PC-3 (cell line): ENCODE measurements around the gene EML3. TPM values are rescaled to one million over a fixed set of nuclear protein-coding genes. Genes with fewer than 3 reads are reported as not detected.
"Not testable (repeated sequence)": the region's sequence is repeated elsewhere in the genome, so short reads cannot be mapped to it uniquely, and the experiment has no call there.

Experiments used
- ATAC-seq: fragments of 200-7000 bp; cut with Tn5 transposase; 2 replicates; pipeline ENCODE4 v1.9.1; 2020; ENCODE audit warnings: mild to moderate bottlenecking, moderate library complexity
- BruUV-seq: library from RNA; stranded (reverse); fragments of 400-500 nt; replicated peaks from 2 replicates; lab custom pipeline; 2021; lab: Mats Ljungman, UMichigan
- CTCF ChIA-PET: fragments of 300-600 bp; sonication (Branson Sonifier 250); formaldehyde crosslinking; loops from one replicate; lab custom pipeline; 2022; ENCODE audit warnings: antibody characterized with exemption; lab: Charles Lee
- POLR2A ChIA-PET: fragments of 300-600 bp; sonication (Branson Sonifier 250); formaldehyde crosslinking; loops from one replicate; lab custom pipeline; 2022; ENCODE audit warnings: antibody characterized with exemption; ENCODE audit not compliant: unreplicated experiment; lab: Charles Lee
- DNase-seq: peaks from one replicate; pipeline ENCODE4 v3.0.0-alpha.2; 2015
- H2AFZ ChIP-seq: fragments of 300-600 bp; sonication (generic); 2 replicates; pipeline ENCODE4 v1.6.0; 2016; ENCODE audit warnings: antibody characterized with exemption, low read length
- H3F3A ChIP-seq: fragments of 300-600 bp; sonication (generic); one replicate; pipeline ENCODE4 v1.6.0; 2017; ENCODE audit warnings: antibody characterized with exemption, low read length, control low read depth, mild to moderate bottlenecking; ENCODE audit not compliant: unreplicated experiment
- H3K27ac ChIP-seq: fragments of 300-600 bp; sonication (generic); 2 replicates; pipeline ENCODE4 v1.5.1; 2016; ENCODE audit warnings: mild to moderate bottlenecking, low read length
- H3K27me3 ChIP-seq: fragments of 300-600 bp; sonication (generic); 2 replicates; pipeline ENCODE4 v1.6.1; 2016; ENCODE audit warnings: low read length, mixed read lengths
- H3K36me3 ChIP-seq: fragments of 300-600 bp; sonication (generic); 2 replicates; pipeline ENCODE4 v1.6.1; 2016; ENCODE audit warnings: low read depth, mixed run types, low read length, mixed read lengths
- H3K4me1 ChIP-seq: fragments of 300-600 bp; sonication (generic); 2 replicates; pipeline ENCODE4 v1.5.1; 2016; ENCODE audit warnings: low read length; ENCODE audit not compliant: insufficient read depth
- H3K4me2 ChIP-seq: fragments of 300-600 bp; sonication (generic); 2 replicates; pipeline ENCODE4 v1.6.0; 2016; ENCODE audit warnings: low read length
- H3K4me3 ChIP-seq: fragments of 300-600 bp; sonication (generic); 2 replicates; pipeline ENCODE4 v1.5.1; 2016; ENCODE audit warnings: mild to moderate bottlenecking, low read length, mixed read lengths
- H3K79me2 ChIP-seq: fragments of 300-600 bp; sonication (generic); 2 replicates; pipeline ENCODE4 v1.6.1; 2017; ENCODE audit warnings: low read length, mixed read lengths
- H3K9ac ChIP-seq: fragments of 300-600 bp; sonication (generic); 2 replicates; pipeline ENCODE4 v1.6.0; 2016; ENCODE audit warnings: mild to moderate bottlenecking, low read length
- H3K9me2 ChIP-seq: fragments of 300-600 bp; sonication (generic); replicated peaks from 2 replicates; pipeline ENCODE4 v1.6.1; 2016; ENCODE audit warnings: mixed run types, low read length, mixed read lengths
- H3K9me3 ChIP-seq: fragments of 300-600 bp; sonication (generic); 2 replicates; pipeline ENCODE4 v1.6.1; 2016; ENCODE audit warnings: low read length, mixed read lengths
- H4K20me1 ChIP-seq: fragments of 300-600 bp; sonication (generic); 2 replicates; pipeline ENCODE4 v1.6.1; 2016; ENCODE audit warnings: low read length, mixed read lengths
- CTCF ChIP-seq: fragments of 300-600 bp; sonication (generic); conservative IDR thresholded peaks from 2 replicates; pipeline ENCODE4 v1.5.1; 2017; ENCODE audit warnings: antibody characterized with exemption, low read depth, mild to moderate bottlenecking, low read length
- EZH2 ChIP-seq: fragments of 300-600 bp; sonication (generic); IDR thresholded peaks from one replicate; pipeline ENCODE4 v1.6.1; 2017; ENCODE audit warnings: antibody characterized with exemption, mild to moderate bottlenecking, low read length; ENCODE audit not compliant: unreplicated experiment
- EZH2phosphoT487 ChIP-seq: fragments of 300-600 bp; sonication (generic); IDR thresholded peaks from 2 replicates; pipeline ENCODE4 v1.6.1; 2018; ENCODE audit warnings: mild to moderate bottlenecking, antibody characterized with exemption, low read length, borderline replicate concordance
- intact Hi-C: fragments of 100-400 bp; cut with micrococcal nuclease; formaldehyde crosslinking; loops from 2 replicates; pipeline ENCODE4 v1.9.0; 2023
- total RNA-seq: library from RNA; depleted of rRNA; stranded (reverse); fragments of >200 nt; gene quantifications from 2 replicates; pipeline ENCODE4 v1.2.3, GENCODE V29; 2014

Gene EML3
- total RNA-seq, 1 experiment from 2014 or later = 32.8 TPM

- Histone ChIP-seq H2AFZ (no peak overlapping the region), H3K9me3 (no peaks in the 10 kb centered on the region), H3K4me3 (no peak overlapping the region), H3K4me1 (peaks cover 11% of the 10 kb centered on the region), H3K27me3 (no peaks in the 10 kb centered on the region), H3K4me2 (no peak overlapping the region), H3K9ac (no peak overlapping the region), H3F3A (no peaks in the 10 kb centered on the region), H3K79me2 (peaks cover 26% of the 10 kb centered on the region), H4K20me1 (no peaks in the 10 kb centered on the region), H3K36me3 (peaks cover 6% of the 10 kb centered on the region; the same call in 1 of the 2 replicates), H3K9me2 (no peaks in the 10 kb centered on the region), H3K27ac (no peak overlapping the region)
- ATAC-seq (no peak), DNase-seq (no peak)
- CTCF ChIA-PET = no interaction called here
- TF ChIP-seq CTCF (no peak), EZH2phosphoT487 (no peak), EZH2 (no peak)
- POLR2A ChIA-PET = no interaction called here
- BruUV-seq = no TSS peak
- intact Hi-C loops = loop anchor here (5.0 kb wide), 1 partner anchor 62 kb away; the partner anchor contains the start of gene TUT1
Observed at GRCh38 chr11:62654297-62654696, 41.7 kb upstream of the EML3 start.

GRCh38 chr11:62652161-62653006, 39.8 kb upstream of the EML3 start:
- DNase-seq (no peak), ATAC-seq (no peak)
- H3K27ac ChIP-seq = peak overlapping the region; percentile 33
- peak overlapping the region; percentile 96 for H3K9ac ChIP-seq
- H3F3A ChIP-seq = no peaks in the 10 kb centered on the region
- ChIA-PET POLR2A (interaction anchor here (1.0 kb wide), 2 partner anchors 12 to 31 kb away, joined by 9 to 22 read pairs; partner anchors contain the start of genes B3GAT3, C11orf98 and CSKMT), CTCF (no interaction called here)
- peak overlapping the region; percentile 97 for H3K4me2 ChIP-seq
- no peaks in the 10 kb centered on the region for H3K9me2 ChIP-seq
- H3K27me3 ChIP-seq = no peaks in the 10 kb centered on the region
- peak overlapping the region; percentile 99 for H2AFZ ChIP-seq
- no peaks in the 10 kb centered on the region for H3K9me3 ChIP-seq
- no peaks in the 10 kb centered on the region for H4K20me1 ChIP-seq
- H3K4me1 ChIP-seq = peaks cover 11% of the 10 kb centered on the region
- peaks cover 26% of the 10 kb centered on the region for H3K79me2 ChIP-seq
- intact Hi-C loops = loop anchor here (2.0 to 5.0 kb wide), 2 partner anchors 30 to 60 kb away; partner anchors contain the start of gene TUT1
- TF ChIP-seq CTCF (no peak), EZH2 (no peak), EZH2phosphoT487 (no peak)
- H3K4me3 ChIP-seq = peak overlapping the region; percentile 76
- TSS peak; percentile 68 for BruUV-seq
- peaks cover 14% of the 10 kb centered on the region; the same call in 1 of the 2 replicates for H3K36me3 ChIP-seq

GRCh38 chr11:62650283-62650682, 37.7 kb upstream of the EML3 start:
- CTCF ChIA-PET, H3K4me2 ChIP-seq, H3K4me3 ChIP-seq, H4K20me1 ChIP-seq, H2AFZ ChIP-seq, ATAC-seq, H3K27ac ChIP-seq, BruUV-seq, H3F3A ChIP-seq, H3K9ac ChIP-seq, DNase-seq, H3K27me3 ChIP-seq, H3K9me3 ChIP-seq, H3K9me2 ChIP-seq: not testable (repeated sequence)
- H3K79me2 ChIP-seq = peaks cover 38% of the 10 kb centered on the region
- peaks cover 14% of the 10 kb centered on the region; the same call in 1 of the 2 replicates for H3K36me3 ChIP-seq
- intact Hi-C loops = loop anchor here (5.0 kb wide), 1 partner anchor 58 kb away; the partner anchor contains the start of gene TUT1
- peaks cover 17% of the 10 kb centered on the region for H3K4me1 ChIP-seq
- POLR2A ChIA-PET = interaction anchor here (0.6 kb wide), 1 partner anchor 19 kb away, joined by 3 read pairs; no protein-coding TSS in a partner anchor
